Panc1 (cell line): ENCODE measurements around the gene SLC25A12.

ENCODE experiments used
- CTCF ChIP-seq: fragments of 450-650 bp; IDR thresholded peaks from 2 replicates; pipeline ENCODE4 v1.5.1; 2017; ENCODE audit warnings: mild to moderate bottlenecking
- POLR2AphosphoS5 ChIP-seq: IDR thresholded peaks from 2 replicates; pipeline ENCODE4 v1.6.1; 2012; ENCODE audit warnings: mild to moderate bottlenecking, low read depth, low read length, moderate library complexity
- REST ChIP-seq, 2 experiments: IDR thresholded peaks; 2 replicates each; pipeline ENCODE4 v1.6.1; 2011 to 2012; ENCODE audit warnings: low read depth in 2 of 2, control low read depth in 1 of 2, low read length in 1 of 2, mild to moderate bottlenecking in 1 of 2, moderate library complexity in 1 of 2; ENCODE audit not compliant: insufficient read depth in 1 of 2
- SIN3A ChIP-seq: IDR thresholded peaks from 2 replicates; pipeline ENCODE4 v1.6.1; 2012; ENCODE audit warnings: low read depth, mild to moderate bottlenecking, low read length, moderate library complexity, borderline replicate concordance; ENCODE audit not compliant: insufficient read depth
- TCF7L2 ChIP-seq: IDR thresholded peaks from 2 replicates; pipeline ENCODE4 v1.6.1; 2011; ENCODE audit warnings: mild to moderate bottlenecking, low read depth, low read length, inconsistent platforms

DNA sequence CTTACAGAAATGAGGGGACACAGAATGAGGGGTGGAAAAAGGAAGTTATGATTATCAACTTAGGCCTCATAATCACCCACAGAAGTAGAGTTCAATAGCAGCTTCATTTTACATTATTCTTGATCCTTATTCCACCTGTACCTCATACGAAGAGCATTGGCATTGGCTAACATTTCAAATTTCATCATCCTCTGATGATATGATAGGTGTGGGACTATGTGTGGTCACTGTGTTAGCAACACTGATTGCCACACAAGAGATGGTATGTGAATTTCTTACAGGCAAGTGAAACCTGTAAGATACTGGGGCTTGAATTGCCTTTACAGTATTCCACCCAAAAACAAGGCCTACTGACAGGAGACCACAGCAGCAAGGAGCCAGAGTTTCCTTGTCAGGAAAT lies 14.2 kb upstream of the SLC25A12 start:
- no peak for TF ChIP-seq CTCF
- no peak for TF ChIP-seq SIN3A
- TF ChIP-seq REST (IDR thresholded peaks at IDR 0.05; ENCODE audit: insufficient read depth in 1 of 2, low read depth in 2 of 2, low read length in 1 of 2): no peak
- TF ChIP-seq POLR2AphosphoS5: no peak
- no peak for TF ChIP-seq TCF7L2
